A673 (cell line): ENCODE measurements around the gene WNT8B.

Experiments used
- CTCF ChIP-seq: fragments of 300-800, 200-600 bp; sonication (generic); conservative IDR thresholded peaks from 2 replicates; pipeline ENCODE4 v1.5.1; 2017; ENCODE audit warnings: low read depth, mild to moderate bottlenecking, antibody characterized with exemption, low read length, moderate library complexity, mixed read lengths
- EZH2 ChIP-seq: fragments of 200-600 bp; sonication (generic); IDR thresholded peaks from 2 replicates; pipeline ENCODE4 v1.6.1; 2017; ENCODE audit warnings: borderline replicate concordance, low read depth, mild to moderate bottlenecking, mixed read lengths, antibody characterized with exemption, low read length; ENCODE audit not compliant: poor library complexity, severe bottlenecking

DNA sequence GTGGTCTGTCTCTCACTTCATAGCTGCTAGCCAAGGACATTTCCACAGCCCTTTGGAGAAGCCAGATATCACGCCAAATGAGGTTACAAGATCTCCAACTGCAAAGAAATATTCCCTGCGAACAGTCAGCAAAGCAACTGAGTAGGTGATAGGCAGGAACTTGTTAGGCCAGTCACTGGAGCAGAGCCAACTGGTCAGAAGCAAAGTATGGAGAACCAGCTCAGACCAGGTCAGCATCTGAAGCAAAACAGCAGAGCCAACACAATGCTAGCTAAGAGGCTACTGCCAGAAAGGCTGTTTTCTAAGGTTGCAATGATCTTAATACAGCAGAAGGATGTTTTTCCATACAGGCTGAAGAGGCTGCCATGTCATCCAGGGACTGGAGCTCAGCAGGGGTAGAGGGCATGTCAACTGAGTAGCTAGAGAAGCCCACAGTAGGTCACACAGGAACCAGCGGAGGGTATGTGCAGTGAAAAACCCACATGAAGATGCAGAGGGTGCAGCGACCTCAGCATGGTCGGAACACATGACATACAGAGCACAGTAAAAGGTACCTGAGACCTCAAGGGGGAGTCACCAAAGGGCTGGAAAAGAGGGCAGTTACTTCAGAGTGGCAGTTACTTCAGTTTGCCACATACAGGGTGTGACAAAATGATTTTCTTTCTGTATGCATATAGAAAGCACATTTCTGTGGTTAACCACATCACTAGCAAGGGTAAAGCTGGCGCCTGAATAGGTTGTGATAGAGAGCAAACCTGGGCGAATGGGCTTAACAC lies 47.9 kb downstream of the WNT8B start:
- no peak for TF ChIP-seq CTCF
- no peak for TF ChIP-seq EZH2
